Large intestine (tissue), 3 donors: ENCODE measurements around the gene SIK1. TPM values are rescaled to one million over a fixed set of nuclear protein-coding genes. Genes with fewer than 3 reads are reported as not detected.
A peak's percentile ranks its signal among the peaks of the same experiment; 100 is the strongest.
"Not testable (repeated sequence)": the region's sequence is repeated elsewhere in the genome, so short reads cannot be mapped to it uniquely, and the experiment has no call there.

Experiments used
- DNase-seq, 2 donors: peaks; one replicate each; pipeline versions ENCODE4 v3.0.0 to v3.0.0-alpha.2; 2013
- H3K27ac ChIP-seq: one replicate; pipeline ENCODE4 v1.5.1; 2013; ENCODE audit warnings: low read length
- H3K27me3 ChIP-seq: 2 replicates; pipeline ENCODE4 v1.6.1; 2013; ENCODE audit warnings: low read length; ENCODE audit not compliant: control insufficient read depth, insufficient read depth
- H3K36me3 ChIP-seq: 2 replicates; pipeline ENCODE4 v1.6.1; 2013; ENCODE audit warnings: low read length; ENCODE audit not compliant: control insufficient read depth, insufficient read depth
- H3K4me1 ChIP-seq: one replicate; pipeline ENCODE4 v1.6.1; 2013; ENCODE audit warnings: low read length; ENCODE audit not compliant: control insufficient read depth, insufficient read depth
- H3K4me3 ChIP-seq: one replicate; pipeline ENCODE4 v1.5.1; 2013; ENCODE audit warnings: low read length
- H3K9me3 ChIP-seq: one replicate; pipeline ENCODE4 v1.6.1; 2013; ENCODE audit warnings: mild to moderate bottlenecking, low read depth, low read length, moderate library complexity; ENCODE audit not compliant: control insufficient read depth
- WGBS: methylation state at CpG from one replicate; pipeline ENCODE4 v1.1.5; 2013; ENCODE audit warnings: low lambda C conversion rate; ENCODE audit not compliant: insufficient coverage; 5-methylcytosine and 5-hydroxymethylcytosine counted together
- polyA plus RNA-seq: library from polyadenylated mRNA; unstranded; fragments of 120-200 nt; gene quantifications from one replicate; pipeline ENCODE4 v1.2.1, GENCODE V29; 2013

SIK1 gene
- polyA plus RNA-seq, 1 donor: 6.3 TPM

DNA sequence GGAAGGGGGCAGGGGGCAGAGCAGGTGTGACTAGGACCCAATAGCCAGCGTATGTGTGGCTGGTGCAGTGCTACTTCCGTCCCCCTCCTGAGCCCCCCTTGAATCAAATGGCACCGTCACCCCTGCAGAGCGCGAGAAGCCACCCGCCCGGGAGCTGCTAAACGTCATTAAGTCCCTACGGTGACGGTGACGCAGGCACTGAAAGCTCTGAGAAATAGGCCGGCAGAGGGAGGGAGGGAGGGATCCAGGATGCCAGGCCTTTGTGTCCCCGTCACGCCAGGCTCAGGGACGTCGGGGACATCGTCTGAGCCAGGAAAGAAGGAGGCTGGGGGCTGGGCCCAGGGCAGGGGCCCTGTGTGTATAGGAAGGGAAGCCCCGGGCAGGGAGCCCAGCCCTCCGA, 43.6 kb downstream of the SIK1 start:
- not testable (repeated sequence) for H3K4me3 ChIP-seq, H3K27ac ChIP-seq, H3K4me1 ChIP-seq, H3K36me3 ChIP-seq, H3K27me3 ChIP-seq, DNase-seq, H3K9me3 ChIP-seq
- WGBS: no CpG with 5 or more reads among the region's 19 CpGs

DNA sequence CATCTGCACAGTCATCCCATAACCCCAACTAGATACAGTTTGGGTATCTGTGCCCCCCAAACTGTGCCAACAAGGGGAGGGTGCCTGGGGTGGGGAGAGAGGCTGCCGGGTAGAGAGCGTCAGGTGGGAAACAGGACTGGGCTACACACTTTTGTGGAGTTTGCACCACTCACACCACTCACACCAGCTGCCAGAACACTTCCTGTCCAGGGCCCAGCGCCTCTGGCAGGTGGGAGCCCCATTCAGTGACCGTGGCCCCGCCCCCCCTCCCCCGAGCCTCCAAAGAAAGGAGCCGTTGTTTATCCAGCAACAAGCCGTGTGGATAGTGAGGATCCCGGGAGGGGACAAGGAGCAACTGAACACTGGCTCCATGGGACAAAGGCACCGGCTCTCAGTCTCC, 44.0 kb downstream of the SIK1 start:
- H3K4me3 ChIP-seq, H3K4me1 ChIP-seq, H3K9me3 ChIP-seq, DNase-seq, H3K27ac ChIP-seq, H3K36me3 ChIP-seq, H3K27me3 ChIP-seq: not testable (repeated sequence)
- no CpG with 5 or more reads among the region's 10 CpGs for WGBS

GRCh38 chr21:43380852-43381533, 45.9 kb downstream of the SIK1 start:
- H3K36me3 ChIP-seq, DNase-seq, H3K9me3 ChIP-seq, H3K27ac ChIP-seq, H3K27me3 ChIP-seq, H3K4me3 ChIP-seq, H3K4me1 ChIP-seq: not testable (repeated sequence)
- WGBS: no CpG with 5 or more reads among the region's 28 CpGs

DNA sequence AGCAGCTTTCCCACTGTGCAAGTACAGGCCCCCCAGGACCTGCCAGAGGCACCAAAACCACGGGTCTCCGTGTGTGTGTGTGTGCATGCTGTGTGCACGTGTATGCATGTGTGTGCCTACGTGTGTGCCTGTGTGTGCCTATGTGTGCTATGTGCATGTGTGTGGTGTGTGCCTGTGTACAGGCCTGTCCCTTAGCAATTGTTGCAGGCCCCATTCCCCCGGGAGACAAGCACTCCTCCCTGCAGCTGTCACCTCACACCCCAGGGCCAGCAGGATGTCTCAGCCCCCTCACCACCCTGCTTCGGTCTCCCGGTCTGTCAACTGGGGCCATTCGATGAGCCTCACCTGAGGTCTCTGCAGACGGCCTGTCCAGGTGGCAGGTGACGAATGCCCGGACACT, 46.6 kb downstream of the SIK1 start:
- WGBS: no CpG with 5 or more reads among the region's 11 CpGs
- not testable (repeated sequence) for H3K4me3 ChIP-seq, H3K27me3 ChIP-seq, H3K36me3 ChIP-seq, H3K27ac ChIP-seq, H3K4me1 ChIP-seq, H3K9me3 ChIP-seq, DNase-seq

DNA sequence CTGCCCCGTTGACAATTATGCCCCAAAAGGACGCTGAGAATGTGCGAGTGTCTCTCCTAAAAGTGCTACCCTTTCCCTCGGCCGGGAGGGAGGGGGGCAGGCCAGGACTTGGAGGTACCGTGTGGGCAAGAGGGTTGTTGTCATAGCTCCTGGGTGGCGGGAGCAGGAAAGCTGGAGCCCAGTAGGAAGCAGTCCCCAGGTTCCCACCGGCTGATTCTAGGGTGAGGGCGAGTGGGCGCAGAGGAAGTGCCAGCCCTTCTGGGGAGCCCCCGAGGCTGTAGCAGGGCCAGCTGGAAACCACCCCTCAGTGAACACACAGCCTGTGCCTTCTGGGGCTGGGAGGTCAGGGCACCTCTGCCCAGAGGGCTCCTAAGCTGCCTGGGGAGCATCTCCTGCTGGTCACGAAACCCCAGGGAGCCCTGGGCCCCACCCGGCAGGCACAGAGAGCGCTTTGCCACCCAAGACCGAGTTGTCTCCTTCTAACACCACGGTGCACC, 47.3 kb downstream of the SIK1 start:
- H3K27ac ChIP-seq, H3K36me3 ChIP-seq, H3K4me3 ChIP-seq, DNase-seq, H3K27me3 ChIP-seq, H3K4me1 ChIP-seq, H3K9me3 ChIP-seq: not testable (repeated sequence)
- WGBS: no CpG with 5 or more reads among the region's 16 CpGs

GRCh38 chr21:43376478-43376882, 50.5 kb downstream of the SIK1 start:
- WGBS: no CpG with 5 or more reads among the region's 10 CpGs
- no peaks in the 10 kb centered on the region for H3K4me1 ChIP-seq
- H3K27me3 ChIP-seq: no peaks in the 10 kb centered on the region
- peak in 1 of 2 donors; percentile 15 for DNase-seq
- H3K27ac ChIP-seq: no peak overlapping the region
- no peaks in the 10 kb centered on the region for H3K9me3 ChIP-seq
- no peaks in the 10 kb centered on the region for H3K36me3 ChIP-seq
- no peak overlapping the region for H3K4me3 ChIP-seq

- Histone ChIP-seq H3K36me3 (no peaks in the 10 kb centered on the region), H3K4me3 (no peak overlapping the region), H3K27ac (no peak overlapping the region), H3K9me3 (no peaks in the 10 kb centered on the region), H3K27me3 (no peaks in the 10 kb centered on the region), H3K4me1 (no peaks in the 10 kb centered on the region)
- no peak for DNase-seq
- WGBS: no CpG with 5 or more reads among the region's 21 CpGs
Observed at GRCh38 chr21:43375837-43376477, 51.0 kb downstream of the SIK1 start.

GRCh38 chr21:43375006-43375836, 51.7 kb downstream of the SIK1 start:
- no peaks in the 10 kb centered on the region for H3K27me3 ChIP-seq
- no peaks in the 10 kb centered on the region for H3K36me3 ChIP-seq
- DNase-seq: no peak
- no peak overlapping the region for H3K4me3 ChIP-seq
- no peaks in the 10 kb centered on the region for H3K4me1 ChIP-seq
- WGBS: no CpG with 5 or more reads among the region's 17 CpGs
- no peak overlapping the region for H3K27ac ChIP-seq
- H3K9me3 ChIP-seq: no peaks in the 10 kb centered on the region

DNA sequence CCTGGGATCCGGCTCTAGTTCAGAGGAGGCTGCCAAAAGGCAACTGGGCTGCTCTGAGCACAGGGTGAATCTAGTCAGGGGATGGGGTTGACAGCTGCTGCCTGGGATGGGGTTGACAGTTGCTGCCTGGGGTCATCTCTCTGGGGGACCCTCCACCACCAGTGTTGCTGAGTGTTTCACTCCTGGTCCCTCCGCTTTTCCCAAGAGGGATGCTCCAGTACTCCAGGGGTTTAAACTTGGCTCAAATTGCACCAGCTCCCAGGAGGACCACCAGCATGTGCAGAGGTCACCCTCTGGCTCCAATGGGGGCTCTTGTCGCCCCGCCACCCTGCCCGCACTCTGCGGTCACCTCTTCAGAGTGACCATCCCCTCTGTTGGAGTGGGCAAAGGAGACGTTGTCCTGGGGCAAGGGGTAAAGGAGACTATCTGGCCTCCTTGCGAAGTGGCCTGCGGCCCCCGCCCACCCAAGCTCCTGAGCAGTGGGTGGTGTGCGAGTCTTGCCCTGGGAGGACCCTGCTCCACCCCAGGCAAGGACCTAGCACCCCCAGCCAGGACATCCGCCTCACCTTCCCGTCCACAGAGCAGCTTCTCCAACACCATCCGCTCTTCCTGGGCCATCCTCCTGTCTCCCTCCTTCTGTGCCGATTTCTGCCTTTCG, 52.6 kb downstream of the SIK1 start:
- WGBS: no CpG with 5 or more reads among the region's 16 CpGs
- no peaks in the 10 kb centered on the region for H3K9me3 ChIP-seq
- DNase-seq: no peak
- H3K36me3 ChIP-seq: no peaks in the 10 kb centered on the region
- H3K4me3 ChIP-seq: no peak overlapping the region
- no peaks in the 10 kb centered on the region for H3K4me1 ChIP-seq
- no peaks in the 10 kb centered on the region for H3K27me3 ChIP-seq
- no peak overlapping the region for H3K27ac ChIP-seq
